ENCODE results near the gene GLTP.

GLTP gene

DNA sequence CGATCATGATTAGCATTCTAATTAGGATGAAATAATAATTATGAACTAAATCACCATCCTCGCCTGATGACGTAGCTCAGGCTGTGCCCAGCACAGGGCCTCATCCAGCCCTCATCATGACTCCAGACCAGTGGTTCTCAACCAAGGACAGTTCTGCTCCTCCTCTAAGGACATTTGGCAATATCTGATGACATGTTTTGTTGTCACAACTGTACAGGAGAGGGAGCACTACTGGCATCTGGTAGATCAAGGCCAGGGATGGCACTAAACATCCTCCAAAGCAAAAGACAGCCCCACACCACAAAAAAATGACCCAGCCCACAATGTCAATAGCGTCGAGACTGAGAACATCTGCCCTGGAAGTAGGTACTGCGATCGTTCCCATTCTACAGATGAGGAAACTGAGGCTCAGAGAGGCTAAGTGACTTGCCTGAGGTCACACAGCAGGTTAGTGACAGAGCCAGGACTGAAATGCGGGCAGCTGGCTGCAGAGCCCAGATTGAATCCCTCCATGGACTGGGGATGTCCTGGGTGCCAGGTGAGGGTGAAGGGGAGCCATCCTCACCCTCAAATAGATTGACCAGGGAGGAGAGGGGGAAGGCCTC, 62.6 kb downstream of the GLTP start:
- no peak for DNase-seq

DNA sequence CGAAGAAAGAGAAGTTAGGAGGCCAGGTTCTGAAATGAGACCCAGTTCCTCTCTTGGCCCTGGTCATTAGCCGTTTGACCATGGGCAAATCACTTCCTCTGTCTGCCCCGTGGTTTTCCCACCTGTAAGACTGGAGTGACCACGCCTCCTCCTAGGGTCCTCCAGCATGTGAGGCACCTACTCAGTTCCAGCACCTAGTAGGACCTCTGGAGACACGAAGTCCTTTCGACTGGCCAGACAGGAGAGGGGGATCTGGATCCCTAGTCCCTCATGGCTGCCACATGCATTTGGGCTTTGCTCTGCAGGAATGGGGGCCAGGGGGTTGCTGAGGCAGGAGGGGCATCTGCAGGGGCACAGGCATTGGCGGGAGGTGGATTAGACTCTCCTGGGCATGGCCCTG, 63.5 kb downstream of the GLTP start:
- no peak for DNase-seq

DNA sequence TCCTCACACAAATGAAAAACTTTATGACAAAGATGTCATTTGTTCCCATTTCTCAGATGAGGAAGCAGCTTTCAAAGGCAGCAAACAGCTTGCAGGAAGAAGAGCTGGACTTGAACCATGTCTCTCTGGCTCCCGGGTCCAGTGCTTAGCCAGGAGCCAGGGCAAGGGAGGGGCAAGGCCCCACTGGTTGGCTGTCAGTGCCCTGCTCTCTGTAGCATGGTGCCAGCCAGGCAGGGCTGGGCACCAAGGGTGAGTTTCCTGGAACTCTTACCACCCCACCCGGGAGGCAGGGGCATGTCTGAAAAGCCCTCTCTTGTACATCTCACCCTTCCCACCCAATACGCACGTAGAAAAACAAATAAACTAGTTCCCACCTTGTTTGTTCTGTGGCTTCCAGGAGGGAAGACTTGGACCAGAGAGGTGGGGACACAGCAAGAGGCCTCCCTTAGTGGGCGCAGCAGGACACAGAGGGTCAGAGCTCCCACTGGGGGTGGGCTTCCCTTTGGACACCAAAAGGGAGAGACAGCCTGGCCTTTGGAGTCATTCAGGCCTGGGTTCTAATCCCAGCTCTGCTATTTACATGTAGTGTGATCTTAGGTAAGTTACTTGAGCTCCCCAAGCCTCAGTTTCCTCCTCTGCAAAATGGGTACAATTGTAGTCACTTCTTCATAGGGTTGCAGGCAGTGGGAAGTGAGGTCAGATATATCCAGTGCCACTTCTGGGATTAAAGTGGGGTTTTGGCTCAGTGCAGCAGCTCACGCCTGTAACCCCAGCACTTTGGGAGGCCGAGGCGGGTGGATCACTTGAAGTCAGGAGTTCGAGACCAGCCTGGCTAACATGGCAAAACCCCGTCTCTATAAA, 64.4 kb downstream of the GLTP start:
- DNase-seq: no peak

DNA sequence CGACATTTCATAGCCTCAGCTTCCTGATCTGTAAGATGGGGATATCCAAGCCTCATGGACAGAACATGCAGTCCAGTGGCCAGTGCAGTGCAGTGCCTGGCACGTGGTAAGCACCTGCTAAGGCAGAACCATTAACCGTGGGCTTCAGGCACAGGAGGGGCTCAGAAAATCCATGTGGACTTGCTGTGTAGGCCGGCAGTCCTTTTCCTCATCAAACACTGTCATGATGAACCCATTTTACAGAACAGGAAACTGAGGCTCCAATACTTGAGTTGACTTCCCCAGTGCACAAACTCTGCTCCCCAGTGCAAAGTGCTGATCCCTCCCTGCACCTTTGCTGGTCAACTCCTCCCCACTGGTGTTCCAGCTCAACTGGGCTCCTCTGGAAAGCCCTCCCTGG, 65.1 kb downstream of the GLTP start:
- no peak for DNase-seq

DNA sequence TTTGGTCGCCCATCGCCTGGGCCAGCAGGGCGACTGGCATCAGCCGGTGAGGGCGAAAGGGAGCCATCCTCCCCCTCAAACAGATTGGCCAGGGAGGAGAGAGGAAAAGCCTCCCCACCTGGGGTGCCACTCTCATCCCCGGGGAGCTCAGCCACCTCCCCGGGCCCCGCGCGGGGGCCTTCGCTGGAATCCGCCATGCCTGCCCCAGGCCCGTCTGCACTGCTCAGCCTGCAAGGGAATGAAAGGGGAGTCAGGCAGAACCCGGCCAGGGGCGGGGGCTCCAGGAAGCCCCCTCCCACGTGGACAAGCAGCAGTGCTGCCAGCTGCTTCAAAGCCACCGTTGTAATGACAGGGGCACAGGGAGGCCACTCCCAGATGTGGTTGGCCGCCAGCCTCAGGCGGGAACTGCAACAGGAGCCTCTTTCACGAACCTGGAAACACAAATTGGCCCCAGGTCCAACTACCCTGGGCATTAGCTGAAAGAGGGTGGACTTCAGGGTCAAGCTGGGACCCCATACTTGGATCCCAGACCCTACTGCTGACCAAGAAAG, 65.7 kb downstream of the GLTP start:
- no peak for DNase-seq

DNA sequence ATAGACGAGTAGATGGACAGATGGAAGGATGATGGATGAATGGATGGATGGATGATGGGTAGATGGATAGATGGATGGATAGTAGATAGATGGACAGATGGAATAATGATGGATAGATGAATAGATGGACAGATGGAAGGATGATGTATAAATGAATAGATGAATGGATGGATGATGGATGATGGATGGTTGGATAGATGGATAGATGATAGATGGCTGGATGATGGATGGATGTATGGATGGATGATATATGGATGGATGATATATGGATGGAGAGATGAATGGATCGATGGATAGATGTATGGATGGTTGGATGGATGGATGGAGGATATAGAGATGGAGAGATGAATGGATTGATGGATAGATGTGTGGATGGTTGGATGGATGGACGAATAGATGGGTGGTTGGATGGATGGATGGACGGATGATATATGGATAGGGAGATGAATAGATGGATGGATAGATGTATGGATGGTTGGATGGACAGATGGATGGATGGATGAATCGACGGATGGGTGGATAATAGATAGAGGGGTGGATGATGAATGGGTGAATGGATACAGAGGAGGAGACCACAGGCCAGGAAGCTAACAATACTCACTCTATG, 66.4 kb downstream of the GLTP start:
- DNase-seq: no peak

DNA sequence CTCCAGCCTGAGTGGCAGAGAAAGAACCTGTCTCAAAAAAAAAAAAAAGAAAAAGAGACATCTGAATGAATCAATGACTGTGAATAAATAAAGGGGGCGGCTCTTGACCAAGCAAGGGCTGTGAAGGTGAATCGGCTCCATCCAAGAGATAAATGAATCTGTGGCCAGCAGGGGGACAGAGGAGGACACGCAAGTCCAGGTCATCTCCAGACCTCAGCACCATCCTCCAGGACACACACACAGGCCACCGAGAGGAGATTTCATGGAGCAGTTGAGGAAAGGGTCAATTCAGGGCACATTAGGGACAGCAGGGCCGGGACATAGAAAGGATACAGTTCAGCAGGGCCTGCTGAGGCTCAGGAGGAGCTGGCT, 68.7 kb downstream of the GLTP start:
- no peak for DNase-seq

DNA sequence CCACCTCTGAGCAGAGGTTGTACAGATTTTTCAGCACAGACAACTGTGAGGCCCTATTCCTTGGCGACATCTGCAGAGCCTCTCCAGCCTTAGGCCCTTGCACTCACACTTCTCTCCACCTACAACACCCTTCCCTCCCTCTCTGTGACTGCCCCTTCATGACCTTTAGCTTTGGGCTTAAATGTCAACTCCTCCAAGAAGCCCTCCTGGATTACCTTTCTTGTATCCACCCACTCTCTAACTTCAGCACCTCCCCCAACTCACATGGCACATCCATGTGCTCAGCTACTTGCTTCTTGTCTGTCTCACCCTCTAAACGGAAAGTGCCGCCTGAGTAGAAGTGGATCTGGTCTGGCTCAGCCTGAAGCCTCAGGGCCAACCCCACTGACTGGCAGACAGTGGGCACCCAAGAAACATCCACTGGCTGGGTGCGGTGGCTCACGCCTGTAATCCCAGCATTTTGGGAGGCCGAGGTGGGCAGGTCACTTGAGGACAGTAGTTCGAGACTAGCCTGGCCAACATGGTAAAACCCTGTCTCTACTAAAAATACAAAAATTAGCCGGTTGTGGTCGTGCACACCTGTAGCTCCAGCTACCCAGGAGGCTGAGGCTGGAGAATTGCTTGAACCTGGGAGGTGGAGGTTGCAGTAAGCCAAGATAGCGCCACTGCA, 69.3 kb downstream of the GLTP start:
- DNase-seq: no peak

DNA sequence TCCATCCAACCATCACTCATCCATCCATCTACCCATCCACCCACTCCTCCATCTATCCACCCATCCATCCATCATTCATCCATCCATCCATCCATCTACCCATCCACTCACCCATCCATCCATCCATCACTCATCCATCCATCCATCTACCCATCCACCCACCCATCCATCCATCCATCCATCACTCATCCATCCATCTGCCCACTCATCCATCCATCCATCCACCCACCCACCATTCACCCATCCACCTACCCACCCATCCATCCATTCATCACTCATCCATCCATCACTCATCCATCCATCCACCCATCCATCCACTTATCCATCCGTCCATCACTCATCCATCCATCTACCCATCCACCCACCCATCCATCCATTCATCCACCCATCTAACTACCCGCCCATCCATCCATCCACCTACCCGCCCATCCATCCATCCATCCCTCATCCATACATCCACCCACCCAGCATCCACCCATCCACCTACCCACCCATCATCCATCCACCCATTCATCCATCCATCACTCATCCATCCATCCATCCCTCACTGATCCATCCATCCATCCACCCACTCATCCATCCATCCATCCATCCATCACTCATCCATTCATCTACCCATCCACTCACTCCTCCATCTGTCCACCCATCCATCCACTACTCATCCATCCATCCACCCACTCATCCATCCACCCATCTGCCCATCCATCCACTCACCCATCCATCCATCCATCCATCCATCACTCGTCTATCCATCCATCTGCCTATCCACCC, 71.3 kb downstream of the GLTP start:
- DNase-seq: no peak

DNA sequence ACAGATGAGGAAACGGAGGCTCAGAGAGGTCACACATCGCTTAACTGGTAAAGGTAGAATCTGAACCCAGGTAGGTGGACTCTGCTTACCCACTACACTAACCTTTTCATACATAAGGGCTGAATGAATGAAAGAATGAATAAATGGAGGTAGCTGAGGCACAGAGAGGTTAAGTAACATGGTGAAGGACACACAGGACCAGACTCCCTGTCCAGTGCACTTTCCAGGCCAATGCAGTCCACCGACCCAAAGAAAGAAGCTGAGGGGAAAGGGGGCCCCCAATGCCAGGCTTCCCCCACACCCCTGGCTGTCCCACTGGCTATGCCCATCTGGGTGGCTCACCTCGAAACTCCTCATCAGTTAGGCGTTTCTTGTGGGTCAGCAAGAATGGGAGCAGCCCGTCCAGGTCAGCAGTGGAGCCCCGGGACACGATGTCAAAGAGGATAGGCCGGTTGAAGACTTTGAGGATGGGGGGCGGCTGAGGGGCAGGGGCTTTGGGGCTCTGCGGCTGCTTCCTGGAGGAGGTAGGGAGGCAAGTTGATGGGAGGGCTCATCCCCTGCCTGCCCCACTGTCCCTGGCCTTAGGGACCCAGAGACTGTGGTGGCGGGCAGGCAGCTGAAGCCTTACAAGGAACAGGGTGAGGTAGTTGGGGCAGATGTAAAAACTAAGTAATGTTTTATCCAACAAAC, 72.2 kb downstream of the GLTP start:
- DNase-seq: no peak

DNA sequence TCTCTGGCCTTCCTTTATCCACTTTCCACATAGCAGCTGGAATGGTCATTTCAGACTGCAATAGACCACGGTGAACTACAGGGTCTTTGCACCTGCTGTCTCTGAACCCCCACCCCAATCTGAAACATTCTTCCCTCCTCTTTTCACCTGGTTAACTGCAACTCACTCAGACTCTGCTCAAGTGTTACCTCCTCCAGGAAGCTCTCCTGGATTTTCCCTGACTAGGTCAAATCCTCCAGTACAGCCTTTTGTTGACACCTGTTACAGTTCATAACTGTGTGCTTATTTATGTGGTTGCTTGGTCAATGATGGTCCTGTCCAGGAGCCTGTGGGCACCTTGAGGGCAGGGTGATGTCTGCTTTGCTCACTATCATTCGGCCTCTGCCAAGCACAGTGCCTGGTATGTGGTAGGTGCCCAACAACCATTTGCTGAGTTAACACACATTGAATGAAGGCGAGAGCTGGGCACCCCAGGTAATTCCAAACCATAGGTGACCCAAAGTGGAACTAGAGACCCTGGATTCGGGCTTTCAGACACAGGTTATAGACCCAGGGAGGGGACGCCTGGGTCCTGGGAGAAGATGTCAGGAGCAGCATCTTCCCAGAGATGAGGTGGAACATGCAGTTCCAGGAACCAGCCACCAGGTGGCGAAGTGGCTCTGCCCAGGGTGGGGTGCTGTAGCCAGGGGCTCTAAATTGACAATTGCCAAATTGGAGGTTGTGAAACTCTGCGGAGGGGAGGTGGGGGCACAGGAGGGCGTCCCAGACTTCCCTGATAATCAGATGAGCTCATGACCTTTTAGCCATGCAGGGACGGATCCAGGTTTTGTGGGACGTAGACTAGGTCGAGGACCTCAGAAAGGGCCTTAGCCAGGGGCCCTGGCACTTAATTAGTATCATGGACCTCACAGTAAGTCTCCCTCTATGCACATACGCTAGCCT, 75.2 kb downstream of the GLTP start:
- peak; percentile 73 for DNase-seq

DNA sequence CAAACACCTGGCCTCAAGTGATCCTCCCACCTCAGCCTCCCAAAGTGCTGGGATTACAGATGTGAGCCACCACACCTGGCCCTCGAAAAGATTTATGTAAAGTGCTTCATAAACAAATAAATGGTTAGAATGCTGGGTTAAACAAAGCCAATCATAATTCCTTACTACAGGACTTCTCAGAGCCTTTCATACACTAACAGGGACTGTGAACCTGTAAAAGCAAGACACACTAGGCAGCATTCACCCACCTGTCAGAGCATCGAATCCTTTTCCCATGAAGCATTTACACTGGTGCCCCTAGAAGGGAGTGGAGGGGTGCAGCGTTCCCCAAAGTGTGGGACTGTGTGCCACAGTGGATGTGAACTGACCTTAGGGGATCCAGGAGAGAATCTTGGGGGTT, 76.7 kb downstream of the GLTP start:
- DNase-seq: no peak

DNA sequence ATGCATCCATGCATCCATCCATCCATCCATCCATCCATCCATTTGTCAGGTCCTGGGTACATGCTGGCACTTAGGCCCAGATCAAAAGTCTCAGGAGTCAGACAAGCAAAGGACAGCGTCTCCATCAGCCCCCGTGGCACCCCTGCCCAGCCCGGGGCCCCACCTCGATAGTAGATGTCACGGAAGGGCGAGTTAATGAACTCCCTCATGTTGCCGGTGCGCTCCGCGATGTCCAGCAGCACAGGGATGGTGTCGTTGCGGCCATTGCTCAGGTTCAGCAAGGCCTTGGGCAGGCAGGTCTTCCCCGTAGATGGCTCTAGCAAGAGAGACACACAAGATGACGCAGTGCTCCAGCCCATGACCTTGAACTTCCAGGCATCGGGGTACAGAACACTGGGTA, 77.5 kb downstream of the GLTP start:
- no peak for DNase-seq

Measured in CD4-positive, alpha-beta T cell treated with Interleukin-12 subunit alpha and Interleukin-12 subunit beta, for 1 hour (primary cell).